Neural progenitor cell (in vitro differentiated cells): ENCODE data around the gene TOM1. TPM values are rescaled to one million over a fixed set of nuclear protein-coding genes. Genes with fewer than 3 reads are reported as not detected.

Source experiments
- DNase-seq: peaks from one replicate; pipeline ENCODE4 v3.0.0-alpha.2; 2016; ENCODE audit warnings: low spot score
- H2AFZ ChIP-seq: fragments of 200-600 bp; sonication (generic); replicated peaks from 2 replicates; pipeline ENCODE4 v1.6.1; 2016; ENCODE audit warnings: antibody characterized with exemption
- H3F3A ChIP-seq: fragments of 200-600 bp; sonication (generic); 2 replicates; pipeline ENCODE4 v1.6.1; 2016; ENCODE audit warnings: antibody characterized with exemption, low read depth
- H3K27ac ChIP-seq: fragments of 200-600 bp; sonication (generic); 2 replicates; pipeline ENCODE4 v1.5.1; 2016; ENCODE audit warnings: mild to moderate bottlenecking
- H3K27me3 ChIP-seq: fragments of 200-600 bp; sonication (generic); 2 replicates; pipeline ENCODE4 v1.6.1; 2016; ENCODE audit warnings: mild to moderate bottlenecking, moderate library complexity
- H3K36me3 ChIP-seq: fragments of 200-600 bp; sonication (generic); 2 replicates; pipeline ENCODE4 v1.5.1; 2016
- H3K4me1 ChIP-seq: fragments of 200-600 bp; sonication (generic); 2 replicates; pipeline ENCODE4 v1.6.1; 2016; ENCODE audit warnings: mixed run types
- H3K4me2 ChIP-seq: fragments of 200-600 bp; sonication (generic); 2 replicates; pipeline ENCODE4 v1.6.1; 2016
- H3K4me3 ChIP-seq: fragments of 200-600 bp; sonication (generic); 2 replicates; pipeline ENCODE4 v1.5.1; 2016
- H3K79me2 ChIP-seq: fragments of 200-600 bp; sonication (generic); 2 replicates; pipeline ENCODE4 v1.6.1; 2016; ENCODE audit warnings: low read depth
- H3K9ac ChIP-seq: fragments of 200-600 bp; sonication (generic); 2 replicates; pipeline ENCODE4 v1.6.1; 2016
- H3K9me3 ChIP-seq: fragments of 200-600 bp; sonication (generic); 2 replicates; pipeline ENCODE4 v1.5.1; 2016; ENCODE audit warnings: low read depth
- H4K20me1 ChIP-seq: fragments of 200-600 bp; sonication (generic); 2 replicates; pipeline ENCODE4 v1.6.1; 2016; ENCODE audit warnings: low read depth
- H3K27ac Mint-ChIP-seq: 3 replicates; pipeline ENCODE4 v1.8.0; 2021; ENCODE audit warnings: mixed read lengths
- H3K27me3 Mint-ChIP-seq: 2 replicates; pipeline ENCODE4 v1.8.0; 2022; ENCODE audit warnings: low read depth, mild to moderate bottlenecking, inconsistent platforms, moderate library complexity, mixed read lengths; ENCODE audit not compliant: insufficient read depth
- H3K36me3 Mint-ChIP-seq: 3 replicates; pipeline ENCODE4 v1.8.0; 2021; ENCODE audit warnings: mixed read lengths
- H3K4me1 Mint-ChIP-seq: 3 replicates; pipeline ENCODE4 v1.8.0; 2021; ENCODE audit warnings: mixed read lengths
- H3K4me3 Mint-ChIP-seq: 3 replicates; pipeline ENCODE4 v1.8.0; 2021; ENCODE audit warnings: mild to moderate bottlenecking, moderate library complexity, mixed read lengths
- H3K9me3 Mint-ChIP-seq: 3 replicates; pipeline ENCODE4 v1.8.0; 2020; ENCODE audit warnings: mixed read lengths
- CTCF ChIP-seq: fragments of 200-600 bp; sonication (generic); IDR thresholded peaks from 2 replicates; pipeline ENCODE4 v1.5.1; 2017; ENCODE audit warnings: antibody characterized with exemption, mild to moderate bottlenecking
- EZH2 ChIP-seq: fragments of 200-600 bp; sonication (generic); IDR thresholded peaks from 2 replicates; pipeline ENCODE4 v1.6.1; 2017; ENCODE audit warnings: antibody characterized with exemption, mild to moderate bottlenecking, moderate library complexity
- EZH2phosphoT487 ChIP-seq: fragments of 200-600 bp; sonication (generic); IDR thresholded peaks from 2 replicates; pipeline ENCODE4 v1.6.1; 2017; ENCODE audit warnings: antibody characterized with exemption
- total RNA-seq: library from RNA; depleted of rRNA; stranded (reverse); fragments of >200 nt; gene quantifications from 2 replicates; pipeline ENCODE4 v1.2.3, GENCODE V29; 2015; ENCODE audit warnings: low replicate concordance

The TOM1 gene
- total RNA-seq, 1 donor from 2014 or later: 28.6 TPM

DNA sequence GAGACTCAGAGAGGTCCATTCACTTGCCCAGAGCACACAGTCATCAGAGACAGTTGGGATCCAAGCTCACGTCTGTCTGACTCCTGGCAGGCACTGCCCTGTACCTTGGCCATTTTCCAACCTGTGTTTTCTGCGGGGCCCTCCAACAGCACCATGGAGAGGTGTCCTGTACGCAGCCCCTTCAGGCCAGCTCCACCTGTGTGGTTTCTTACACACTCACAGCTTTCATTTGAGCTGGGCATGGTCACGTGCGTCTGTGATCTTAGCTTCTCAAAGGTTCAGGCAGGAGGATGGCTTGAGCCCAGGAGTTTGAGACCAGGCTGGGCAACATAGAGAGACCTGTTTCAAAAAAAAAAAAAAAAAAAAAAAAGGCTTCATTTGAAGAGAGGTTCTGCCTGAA, 24.4 kb downstream of the TOM1 start:
- H3K27me3 Mint-ChIP-seq: peaks cover 3% of the 10 kb centered on the region
- H3K27ac Mint-ChIP-seq: no peak overlapping the region
- no peaks in the 10 kb centered on the region for H3K4me1 Mint-ChIP-seq
- Histone ChIP-seq H3K9ac (no peak overlapping the region), H2AFZ (no peak overlapping the region), H3K27ac (no peak overlapping the region), H3K9me3 (no peaks in the 10 kb centered on the region), H3K27me3 (no peaks in the 10 kb centered on the region), H3K36me3 (no peaks in the 10 kb centered on the region), H4K20me1 (no peaks in the 10 kb centered on the region), H3K4me2 (no peak overlapping the region), H3F3A (no peaks in the 10 kb centered on the region), H3K79me2 (no peaks in the 10 kb centered on the region), H3K4me3 (no peak overlapping the region), H3K4me1 (no peaks in the 10 kb centered on the region)
- no peak overlapping the region for H3K4me3 Mint-ChIP-seq
- peaks cover 7% of the 10 kb centered on the region for H3K36me3 Mint-ChIP-seq
- TF ChIP-seq EZH2phosphoT487 (no peak), CTCF (no peak), EZH2 (no peak)
- H3K9me3 Mint-ChIP-seq: no peaks in the 10 kb centered on the region
- DNase-seq: no peak

DNA sequence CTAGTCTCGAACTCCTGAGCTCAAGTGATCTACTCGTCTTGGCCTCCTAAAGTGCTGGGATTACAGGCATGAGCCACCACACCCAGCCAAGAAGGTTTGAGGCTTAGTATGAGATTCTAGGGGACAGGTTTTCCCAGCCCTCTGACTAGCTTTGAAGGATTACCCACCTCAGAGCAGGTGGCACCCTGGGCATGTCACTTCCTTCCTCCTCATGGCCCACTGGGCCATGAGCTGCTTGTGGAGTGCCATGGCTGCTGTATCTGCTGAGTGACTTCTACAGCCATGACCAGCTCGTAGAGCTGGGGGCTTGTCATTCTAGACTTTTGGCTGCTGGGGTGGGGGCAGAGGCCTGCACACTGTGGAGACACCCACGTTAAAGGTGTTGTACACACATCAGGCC, 25.1 kb downstream of the TOM1 start:
- H3F3A ChIP-seq: no peaks in the 10 kb centered on the region
- H3K27me3 ChIP-seq: no peaks in the 10 kb centered on the region
- no peaks in the 10 kb centered on the region for H3K4me1 ChIP-seq
- H3K9me3 Mint-ChIP-seq: no peaks in the 10 kb centered on the region
- no peak overlapping the region for H3K4me3 Mint-ChIP-seq
- H3K9ac ChIP-seq: no peak overlapping the region
- H2AFZ ChIP-seq: no peak overlapping the region
- H3K27me3 Mint-ChIP-seq: peaks cover 3% of the 10 kb centered on the region
- no peak for DNase-seq
- TF ChIP-seq EZH2phosphoT487 (no peak), CTCF (no peak), EZH2 (no peak)
- no peaks in the 10 kb centered on the region for H4K20me1 ChIP-seq
- peaks cover 8% of the 10 kb centered on the region for H3K36me3 Mint-ChIP-seq
- H3K79me2 ChIP-seq: no peaks in the 10 kb centered on the region
- H3K4me3 ChIP-seq: no peak overlapping the region
- H3K4me1 Mint-ChIP-seq: no peaks in the 10 kb centered on the region
- H3K27ac Mint-ChIP-seq: no peak overlapping the region
- H3K9me3 ChIP-seq: no peaks in the 10 kb centered on the region
- no peaks in the 10 kb centered on the region for H3K36me3 ChIP-seq
- no peak overlapping the region for H3K4me2 ChIP-seq
- no peak overlapping the region for H3K27ac ChIP-seq

GRCh38 chr22:35325209-35325608, 25.5 kb downstream of the TOM1 start:
- no peak for TF ChIP-seq EZH2phosphoT487
- no peak for TF ChIP-seq EZH2
- no peak for TF ChIP-seq CTCF
- Mint-ChIP-seq H3K9me3 (no peaks in the 10 kb centered on the region), H3K27ac (no peak overlapping the region), H3K4me1 (no peaks in the 10 kb centered on the region), H3K36me3 (peaks cover 9% of the 10 kb centered on the region), H3K4me3 (no peak overlapping the region), H3K27me3 (peaks cover 3% of the 10 kb centered on the region)
- Histone ChIP-seq H3K4me2 (no peak overlapping the region), H3K27ac (no peak overlapping the region), H2AFZ (no peak overlapping the region), H3K36me3 (no peaks in the 10 kb centered on the region), H3K9me3 (no peaks in the 10 kb centered on the region), H3F3A (no peaks in the 10 kb centered on the region), H3K4me3 (no peak overlapping the region), H4K20me1 (no peaks in the 10 kb centered on the region), H3K4me1 (no peaks in the 10 kb centered on the region), H3K27me3 (no peaks in the 10 kb centered on the region), H3K79me2 (no peaks in the 10 kb centered on the region), H3K9ac (no peak overlapping the region)
- DNase-seq: no peak
